ENCODE data around the gene NFIX. TPM values are rescaled to one million over a fixed set of nuclear protein-coding genes. Genes with fewer than 3 reads are reported as not detected.

The NFIX gene
- total and polyA plus RNA-seq, 2 of the 13 experiments (the other 11 are each of a cell fraction or from before 2014, with no cell fraction given), result 3.4 to 5.4 TPM

- peak; percentile 74; the same call in 1 of the 2 replicates for TF ChIP-seq MAZ (IDR thresholded peaks at IDR 0.05; ENCODE audit: borderline replicate concordance, low read depth, low read length)
- TF ChIP-seq MAZ (CRISPR knock-in tag; IDR thresholded peaks at IDR 0.05; ENCODE audit: low read depth), result no peak
- 0 out of 2 replicates have a peak, but pooled peaks have one; percentile 57 for TF ChIP-seq HIVEP1 (CRISPR knock-in tag; IDR thresholded peaks at IDR 0.05)
- peak; percentile 97 for TF ChIP-seq HNRNPL (IDR thresholded peaks at IDR 0.05; ENCODE audit: low read depth, low read length)
- TF ChIP-seq TEAD3 (CRISPR knock-in tag; optimal IDR thresholded peaks at IDR 0.05; ENCODE audit: borderline replicate concordance), result peak; percentile 53
- no peak for TF ChIP-seq DZIP1 (CRISPR knock-in tag; IDR thresholded peaks at IDR 0.05)
- no peak for TF ChIP-seq SOX13 (IDR thresholded peaks at IDR 0.05)
- peak in 1 of 2 experiments; percentile 67; a peak in 1 of 4 replicates for TF ChIP-seq SOX13 (CRISPR knock-in tag; conservative IDR thresholded peaks at IDR 0.05 in 1 of 2, IDR thresholded peaks at IDR 0.05 in 1 of 2)
- TF ChIP-seq HNF4A (CRISPR knock-in tag; IDR thresholded peaks at IDR 0.05), result peak; percentile 65
- peak; percentile 78 for TF ChIP-seq SAP130 (CRISPR knock-in tag; IDR thresholded peaks at IDR 0.05; ENCODE audit: low read depth)
- TF ChIP-seq NCOA2 (CRISPR knock-in tag; IDR thresholded peaks at IDR 0.05), result peak; percentile 92
- peak; percentile 7; the same call in 1 of the 2 replicates for TF ChIP-seq MXD4 (CRISPR knock-in tag; IDR thresholded peaks at IDR 0.05)
- TF ChIP-seq ZNF382 (CRISPR knock-in tag; IDR thresholded peaks at IDR 0.05; ENCODE audit: borderline replicate concordance), result no peak
- peak; percentile 88 for TF ChIP-seq ZNF543 (CRISPR knock-in tag; IDR thresholded peaks at IDR 0.05)
- peak; percentile 68; the same call in 1 of the 2 replicates for TF ChIP-seq ZNF772 (CRISPR knock-in tag; IDR thresholded peaks at IDR 0.05)
- TF ChIP-seq, protein P1, sequence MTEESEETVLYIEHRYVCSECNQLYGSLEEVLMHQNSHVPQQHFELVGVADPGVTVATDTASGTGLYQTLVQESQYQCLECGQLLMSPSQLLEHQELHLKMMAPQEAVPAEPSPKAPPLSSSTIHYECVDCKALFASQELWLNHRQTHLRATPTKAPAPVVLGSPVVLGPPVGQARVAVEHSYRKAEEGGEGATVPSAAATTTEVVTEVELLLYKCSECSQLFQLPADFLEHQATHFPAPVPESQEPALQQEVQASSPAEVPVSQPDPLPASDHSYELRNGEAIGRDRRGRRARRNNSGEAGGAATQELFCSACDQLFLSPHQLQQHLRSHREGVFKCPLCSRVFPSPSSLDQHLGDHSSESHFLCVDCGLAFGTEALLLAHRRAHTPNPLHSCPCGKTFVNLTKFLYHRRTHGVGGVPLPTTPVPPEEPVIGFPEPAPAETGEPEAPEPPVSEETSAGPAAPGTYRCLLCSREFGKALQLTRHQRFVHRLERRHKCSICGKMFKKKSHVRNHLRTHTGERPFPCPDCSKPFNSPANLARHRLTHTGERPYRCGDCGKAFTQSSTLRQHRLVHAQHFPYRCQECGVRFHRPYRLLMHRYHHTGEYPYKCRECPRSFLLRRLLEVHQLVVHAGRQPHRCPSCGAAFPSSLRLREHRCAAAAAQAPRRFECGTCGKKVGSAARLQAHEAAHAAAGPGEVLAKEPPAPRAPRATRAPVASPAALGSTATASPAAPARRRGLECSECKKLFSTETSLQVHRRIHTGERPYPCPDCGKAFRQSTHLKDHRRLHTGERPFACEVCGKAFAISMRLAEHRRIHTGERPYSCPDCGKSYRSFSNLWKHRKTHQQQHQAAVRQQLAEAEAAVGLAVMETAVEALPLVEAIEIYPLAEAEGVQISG (CRISPR knock-in tag; IDR thresholded peaks at IDR 0.05), result 0 out of 2 replicates have a peak, but pooled peaks have one; percentile 10
- peak; percentile 78; the same call in 1 of the 2 replicates for TF ChIP-seq ZNF724P (CRISPR knock-in tag; IDR thresholded peaks at IDR 0.05; ENCODE audit: borderline replicate concordance)
- 0 out of 2 replicates have a peak, but pooled peaks have one; percentile 25 for TF ChIP-seq ZKSCAN8 (CRISPR knock-in tag; IDR thresholded peaks at IDR 0.05; ENCODE audit: borderline replicate concordance)
- no peak for TF ChIP-seq ZNF737 (CRISPR knock-in tag; IDR thresholded peaks at IDR 0.05; ENCODE audit: borderline replicate concordance)
- TF ChIP-seq HDAC2 (CRISPR knock-in tag; IDR thresholded peaks at IDR 0.05), result peak; percentile 69
- TF ChIP-seq, protein P2, sequence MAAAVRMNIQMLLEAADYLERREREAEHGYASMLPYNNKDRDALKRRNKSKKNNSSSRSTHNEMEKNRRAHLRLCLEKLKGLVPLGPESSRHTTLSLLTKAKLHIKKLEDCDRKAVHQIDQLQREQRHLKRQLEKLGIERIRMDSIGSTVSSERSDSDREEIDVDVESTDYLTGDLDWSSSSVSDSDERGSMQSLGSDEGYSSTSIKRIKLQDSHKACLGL (CRISPR knock-in tag; IDR thresholded peaks at IDR 0.05), result no peak
- TF ChIP-seq ZNF503 (CRISPR knock-in tag; IDR thresholded peaks at IDR 0.05), result peak; percentile 33; the same call in 1 of the 2 replicates
Measured at GRCh38 chr19:13060233-13060963, 65.1 kb downstream of the NFIX start (continued).
